GM11168 (cell line): ENCODE data around the gene PEAK3.

Source experiments
- in situ Hi-C: fragments of 300-500 bp; cut with MboI; formaldehyde crosslinking; loops from one replicate; pipeline ENCODE4 v1.12.0; 2022; ENCODE audit warnings: low sequenced_read_pairs; ENCODE audit not compliant: unreplicated experiment

The PEAK3 gene

DNA sequence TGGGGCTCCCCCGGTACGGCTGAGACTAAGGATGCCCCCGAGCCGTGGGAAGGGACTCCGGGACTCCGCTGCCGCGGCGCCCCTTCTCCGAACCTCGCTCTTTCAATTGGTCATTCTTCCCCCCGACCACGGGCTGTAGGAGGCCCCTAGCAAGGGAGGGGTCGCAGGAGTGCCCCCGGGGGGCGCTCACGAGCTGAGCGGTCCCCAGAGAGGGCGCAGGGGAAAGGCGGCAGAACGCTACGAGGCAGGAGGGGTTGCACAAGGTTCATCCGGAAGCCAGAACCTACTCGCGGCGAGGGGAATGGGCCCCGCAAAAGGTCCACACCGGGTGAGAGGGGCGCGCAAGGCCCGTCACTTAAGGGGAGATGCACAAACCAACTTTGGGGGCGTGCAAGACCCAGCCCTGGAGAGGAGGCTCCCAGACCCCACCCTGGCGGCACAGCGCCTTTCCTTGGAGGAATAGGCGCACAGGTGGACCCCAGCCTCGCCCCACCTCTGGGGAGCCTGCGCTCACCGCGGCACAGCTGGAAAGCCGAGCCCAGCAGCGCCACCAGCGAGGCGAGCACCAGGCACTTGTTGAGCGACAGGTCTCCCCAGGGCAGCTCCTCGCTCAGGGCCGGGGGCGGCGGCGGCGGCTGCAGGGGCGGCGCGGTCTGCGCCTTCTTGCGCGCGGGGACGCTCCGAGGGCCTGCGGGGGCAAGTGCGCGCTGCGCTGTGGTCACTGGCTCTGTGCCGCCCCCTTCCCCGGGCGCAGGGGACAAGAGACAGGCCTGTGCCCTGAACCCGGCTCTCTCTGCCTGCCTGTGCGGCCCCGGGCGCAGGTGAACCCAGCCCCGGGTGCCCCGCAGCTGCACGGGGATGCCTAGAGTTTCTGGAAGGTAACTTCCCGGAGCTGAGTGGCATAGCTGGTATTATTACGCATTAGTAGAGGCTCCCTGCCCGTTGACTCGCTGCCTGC is 28.6 kb downstream of the PEAK3 start:
- in situ Hi-C loops: no loop called here

GRCh38 chr19:2252797-2253105 is 29.2 kb downstream of the PEAK3 start:
- in situ Hi-C loops: no loop called here

DNA sequence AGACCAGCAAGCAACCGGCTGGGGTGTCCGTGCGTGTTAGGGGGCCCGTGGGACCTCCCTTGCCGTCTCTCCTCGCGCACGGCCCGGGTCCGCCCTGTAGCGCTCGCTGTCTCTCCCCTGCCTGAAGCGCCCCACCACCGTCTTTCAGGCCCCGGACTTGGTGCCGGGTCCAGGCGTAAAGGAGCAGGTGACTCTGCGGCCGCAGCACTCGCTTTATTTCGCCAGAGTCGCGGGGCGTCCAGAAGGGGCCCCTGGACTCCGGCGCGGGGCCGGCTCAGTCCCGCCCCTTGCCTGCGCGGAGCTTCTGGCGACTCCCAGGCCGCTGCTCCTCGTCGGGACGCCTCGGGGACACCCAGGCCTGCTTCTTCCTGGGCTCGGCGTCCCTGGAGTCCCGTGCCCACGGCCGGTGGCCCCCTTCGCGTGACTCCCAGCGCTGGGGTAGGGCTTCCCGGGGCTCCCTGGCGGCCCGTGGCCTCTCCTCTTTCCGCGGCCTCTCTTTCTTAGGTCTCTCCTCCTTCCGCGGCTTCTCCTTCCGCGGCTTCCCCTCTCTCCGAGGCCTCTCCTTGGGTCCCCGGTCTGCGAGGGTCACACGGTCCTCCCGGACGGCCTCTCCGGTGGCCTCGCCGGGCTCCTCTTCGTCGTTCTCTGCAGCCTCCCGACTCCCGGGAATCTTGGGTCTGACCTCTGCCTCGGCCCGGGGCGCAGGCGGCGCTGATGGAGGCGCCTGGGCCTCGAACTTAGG is 29.7 kb downstream of the PEAK3 start:
- in situ Hi-C loops: no loop called here

- in situ Hi-C loops: no loop called here
Observed at GRCh38 chr19:2251106-2252054, 30.6 kb downstream of the PEAK3 start.

GRCh38 chr19:2250766-2251105 is 31.2 kb downstream of the PEAK3 start:
- in situ Hi-C loops: no loop called here

- in situ Hi-C loops: no loop called here
Observed at GRCh38 chr19:2249880-2250765, 31.9 kb downstream of the PEAK3 start.

GRCh38 chr19:2249010-2249866 is 32.7 kb downstream of the PEAK3 start, which contains the start of gene AMH:
Gene AMH (plus strand): TSS chr19:2249323. CDS start chr19:2249333, 10 bp downstream.
- in situ Hi-C loops: no loop called here

GRCh38 chr19:2248136-2249009 is 33.6 kb downstream of the PEAK3 start:
- in situ Hi-C loops: no loop called here

- in situ Hi-C loops: no loop called here
Observed at GRCh38 chr19:2247433-2248101, 34.4 kb downstream of the PEAK3 start.

- in situ Hi-C loops: no loop called here
Observed at GRCh38 chr19:2246801-2247361, 35.1 kb downstream of the PEAK3 start.

DNA sequence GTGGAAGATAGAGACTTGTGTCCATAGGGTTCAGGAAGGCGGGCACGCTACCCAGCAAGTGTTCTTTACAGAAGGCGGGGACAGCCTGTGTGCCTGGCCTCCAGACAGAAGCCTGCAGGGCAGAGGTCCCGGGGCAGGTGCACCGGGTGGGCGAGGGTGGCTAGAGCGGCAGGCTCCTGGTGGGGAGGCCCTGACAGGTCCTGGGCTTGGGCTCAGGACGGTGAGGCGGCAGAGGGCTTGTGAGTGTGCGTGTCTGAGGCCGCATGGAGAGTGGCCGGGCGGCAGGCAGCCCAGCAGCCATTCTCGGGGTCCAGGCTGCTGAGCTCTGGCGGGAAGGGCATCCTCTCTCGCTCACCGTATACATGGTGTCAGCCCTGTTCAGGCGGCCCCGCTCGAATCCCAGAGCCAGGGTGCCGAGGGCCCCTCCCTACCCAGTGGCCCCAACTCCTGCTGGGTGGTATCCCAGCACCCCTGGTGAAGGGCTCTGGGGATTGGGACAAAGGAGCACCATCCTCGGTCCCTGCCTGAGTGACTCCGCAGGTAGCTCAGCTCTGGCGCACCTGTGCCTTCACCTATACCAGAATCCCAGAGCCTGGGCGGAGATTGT is 35.9 kb downstream of the PEAK3 start:
- in situ Hi-C loops: no loop called here

DNA sequence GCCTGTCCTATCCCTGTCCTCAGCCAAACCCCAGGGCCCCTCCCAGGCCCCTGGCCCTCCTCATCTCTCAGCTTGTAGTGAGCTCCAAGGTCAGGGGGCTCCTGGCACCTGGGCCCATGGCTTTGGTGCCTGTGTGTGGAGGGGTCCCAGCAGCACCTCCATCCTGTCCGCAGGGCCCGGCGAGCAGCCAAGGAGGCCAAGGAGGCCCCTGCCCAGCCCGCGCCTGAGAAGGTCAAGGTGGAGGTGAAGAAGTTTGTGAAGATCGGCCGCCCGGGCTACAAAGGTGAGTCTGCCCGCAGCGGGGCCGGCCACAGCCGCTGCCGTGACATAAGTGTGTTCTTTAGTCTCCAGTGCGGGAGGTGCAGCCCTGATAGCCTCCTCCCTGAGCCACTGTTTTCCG is 36.7 kb downstream of the PEAK3 start:
- in situ Hi-C loops: no loop called here

- in situ Hi-C loops: no loop called here
Observed at GRCh38 chr19:2244486-2244885, 37.5 kb downstream of the PEAK3 start.

DNA sequence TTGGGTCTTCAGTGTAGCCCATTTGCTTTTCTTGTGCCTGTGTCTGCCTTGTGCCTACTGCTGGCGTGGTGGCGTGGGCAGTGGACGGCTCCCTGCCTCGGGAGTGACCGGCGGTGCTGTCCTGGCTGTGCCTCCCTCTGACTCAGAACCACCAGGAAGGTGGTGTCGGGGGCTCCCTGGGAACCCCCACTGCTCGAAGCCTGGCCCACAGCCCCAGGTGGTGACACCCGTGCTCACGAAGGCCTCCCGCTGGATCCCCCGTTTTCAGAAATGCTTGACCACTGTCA is 37.9 kb downstream of the PEAK3 start:
- in situ Hi-C loops: no loop called here

DNA sequence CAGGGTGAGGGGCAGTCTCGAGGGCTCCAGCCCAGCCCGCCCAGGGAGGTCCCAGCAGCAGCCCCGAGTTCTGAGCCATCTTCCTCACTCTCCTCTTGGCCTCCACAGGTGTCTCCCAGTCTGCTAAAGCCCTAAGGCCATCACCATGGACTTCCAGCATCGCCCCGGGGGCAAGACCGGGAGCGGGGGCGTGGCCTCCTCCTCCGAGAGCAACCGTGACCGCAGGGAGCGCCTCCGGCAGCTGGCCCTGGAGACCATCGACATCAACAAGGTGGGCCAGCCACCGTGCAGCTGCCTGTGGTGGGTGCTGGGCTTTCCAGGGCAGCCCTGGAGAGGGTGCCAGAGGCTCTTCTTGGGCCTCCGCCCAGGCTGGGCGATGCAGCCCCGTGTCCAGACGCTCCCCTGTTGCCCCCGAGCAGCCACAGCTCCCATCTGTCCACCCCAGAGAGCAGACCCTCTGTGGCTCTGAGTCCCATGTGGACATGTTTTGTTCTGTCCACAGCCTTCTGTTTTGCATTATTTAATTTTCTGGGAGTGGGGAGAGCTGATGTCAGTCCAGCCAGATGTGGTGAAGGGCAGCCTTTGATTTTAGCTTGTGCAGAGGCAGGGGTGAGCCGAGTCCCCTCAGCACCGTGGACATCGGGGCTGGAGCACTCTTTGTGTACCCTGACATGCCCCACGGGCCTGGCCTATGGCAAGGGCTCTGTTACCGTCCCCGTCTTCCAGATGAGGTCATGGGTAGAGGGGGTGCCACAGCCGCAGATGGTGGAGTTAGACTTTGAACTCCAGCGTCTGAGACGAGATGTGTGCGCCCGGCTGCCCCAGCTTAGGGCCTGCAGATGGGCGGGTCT is 38.5 kb downstream of the PEAK3 start:
- in situ Hi-C loops: no loop called here

DNA sequence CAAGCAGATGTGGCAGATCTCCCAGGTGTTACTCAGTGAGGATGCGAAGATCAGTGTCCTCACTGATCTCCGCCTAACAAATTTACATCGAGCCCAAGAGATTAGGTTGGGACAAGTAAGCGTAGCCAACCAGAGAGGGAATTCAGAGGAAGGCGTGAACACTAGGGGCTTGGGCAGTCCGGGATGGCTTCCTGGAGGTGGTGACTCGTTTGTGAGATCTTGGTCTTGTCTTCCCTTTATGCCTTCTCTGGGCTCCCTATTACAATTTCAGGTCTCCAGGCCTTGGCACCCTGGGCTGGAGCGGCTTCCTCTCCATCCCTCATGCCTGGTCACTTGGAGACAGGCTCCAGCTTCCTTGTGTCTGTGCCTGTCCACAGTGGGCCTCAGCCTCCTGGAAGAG is 39.2 kb downstream of the PEAK3 start:
- in situ Hi-C loops: no loop called here
